Measurements from ENCODE around the gene PPP1R13B. TPM values are rescaled to one million over a fixed set of nuclear protein-coding genes. Genes with fewer than 3 reads are reported as not detected.
"Not testable (repeated sequence)": the region's sequence is repeated elsewhere in the genome, so short reads cannot be mapped to it uniquely, and the experiment has no call there.

PPP1R13B gene
- total RNA-seq, 1 donor from 2014 or later = 8.6 TPM

DNA sequence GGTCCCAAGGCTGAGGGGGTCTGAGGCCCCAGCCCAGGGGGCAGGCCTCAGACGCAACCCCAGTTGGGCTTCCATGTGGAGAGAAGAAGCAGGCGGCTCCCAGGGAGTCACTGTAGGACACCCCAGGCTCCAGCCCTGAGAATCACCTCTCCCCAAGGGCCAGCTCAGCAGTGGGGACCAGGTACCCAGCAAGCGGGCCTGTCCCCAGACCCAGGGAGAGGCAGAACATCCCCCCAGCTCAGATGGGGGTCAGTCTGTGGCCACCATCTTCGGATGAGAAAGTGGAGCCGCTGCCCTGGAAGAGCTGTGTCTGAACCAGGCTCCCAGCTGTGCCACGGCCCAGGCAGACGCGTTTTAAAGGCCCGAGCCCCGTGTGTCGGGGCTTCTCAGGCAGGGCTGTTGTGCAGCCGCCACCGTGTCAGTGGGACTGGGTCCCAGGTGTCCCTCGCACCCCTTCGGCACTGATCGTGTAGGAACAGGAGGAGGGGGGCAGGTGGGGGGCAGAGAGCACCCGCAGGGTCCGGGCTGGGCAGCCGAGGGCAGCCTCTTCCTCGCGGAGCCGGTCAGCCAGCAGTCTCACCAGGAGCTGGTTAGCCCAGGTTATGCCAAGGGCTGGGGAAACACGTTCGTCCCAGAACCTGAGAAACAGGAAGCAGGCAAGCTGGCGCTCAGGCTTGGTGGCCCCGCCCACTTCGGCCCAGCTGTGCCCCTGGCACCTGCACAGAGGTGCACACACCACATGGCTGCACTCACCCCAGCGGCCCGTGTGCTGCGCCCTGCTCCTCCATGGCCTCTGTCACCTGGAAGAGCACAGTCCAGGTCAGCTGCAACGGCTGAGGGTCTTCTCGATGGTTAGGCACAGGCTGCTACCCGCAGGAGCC is 148.8 kb downstream of the PPP1R13B start:
- H3K4me3 Mint-ChIP-seq = no peak overlapping the region

GRCh38 chr14:103697603-103698379 is 149.6 kb downstream of the PPP1R13B start:
- DNase-seq = no peak
- no peaks in the 10 kb centered on the region for H3K27me3 Mint-ChIP-seq
- H3K4me1 Mint-ChIP-seq = no peaks in the 10 kb centered on the region
- H3K36me3 Mint-ChIP-seq (ENCODE audit: low read depth) = peaks cover 28% of the 10 kb centered on the region
- intact Hi-C loops (cut with micrococcal nuclease) = no loop called here
- no peak overlapping the region for H3K4me3 Mint-ChIP-seq
- no peak overlapping the region for H3K27ac Mint-ChIP-seq
- H3K9me3 Mint-ChIP-seq = no peaks in the 10 kb centered on the region

More for the DNA sequence above, 148.8 kb downstream of the PPP1R13B start:
- intact Hi-C loops (cut with micrococcal nuclease) = no loop called here
- Mint-ChIP-seq H3K27me3 (no peaks in the 10 kb centered on the region), H3K9me3 (no peaks in the 10 kb centered on the region), H3K27ac (no peak overlapping the region), H3K4me1 (no peaks in the 10 kb centered on the region), H3K36me3 (ENCODE audit: low read depth) (peaks cover 30% of the 10 kb centered on the region)
- no peak for DNase-seq

DNA sequence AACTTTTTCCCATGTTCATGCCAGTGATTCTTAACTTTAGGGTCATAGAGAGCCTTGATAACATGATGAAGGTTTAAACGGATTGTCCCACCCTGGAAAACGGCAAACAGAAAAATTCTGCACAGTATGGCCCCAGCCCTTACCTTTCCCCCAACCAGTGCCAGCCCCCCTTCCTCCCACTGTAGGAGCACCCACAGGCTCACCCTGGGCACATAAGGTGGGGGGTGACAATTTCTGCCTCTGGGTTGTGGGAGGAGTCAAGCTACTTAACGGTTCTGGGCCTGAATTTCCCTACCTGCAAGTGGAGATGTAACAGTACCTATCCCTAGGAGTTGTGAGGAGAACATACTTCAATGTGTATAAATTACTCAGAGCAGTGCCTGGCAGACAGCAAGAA is 150.2 kb downstream of the PPP1R13B start:
- no peak overlapping the region for H3K27ac Mint-ChIP-seq
- H3K27me3 Mint-ChIP-seq = no peaks in the 10 kb centered on the region
- intact Hi-C loops (cut with micrococcal nuclease) = no loop called here

DNA sequence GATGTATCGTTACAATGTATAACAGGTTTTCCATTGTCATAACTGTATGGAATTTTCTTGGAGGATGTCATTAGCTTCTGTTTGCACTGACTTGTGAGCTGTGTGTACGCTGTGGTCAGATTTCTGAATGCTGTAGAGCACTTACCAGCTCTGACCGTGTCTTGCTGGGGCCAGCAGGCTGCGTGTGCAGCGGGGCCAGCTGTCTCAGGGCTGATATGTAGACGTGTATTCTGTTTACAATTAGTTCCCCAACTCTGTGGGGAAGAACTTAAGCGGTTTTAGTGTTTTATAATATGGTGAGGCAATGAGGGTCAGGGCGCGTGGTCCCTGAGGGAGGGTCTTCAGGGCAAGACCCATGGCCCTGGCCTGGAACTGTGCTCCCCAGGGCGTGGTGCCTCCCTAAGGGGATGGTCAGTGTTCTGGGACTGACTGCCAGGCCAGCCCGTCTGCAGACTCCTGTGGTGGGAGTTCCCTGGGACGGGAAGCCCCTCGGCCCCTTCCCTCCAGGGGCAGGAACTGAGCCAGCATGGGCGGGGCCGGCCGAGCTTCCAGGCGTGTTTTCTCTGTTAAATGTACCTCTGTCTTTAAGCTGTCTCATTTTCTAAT is 150.8 kb downstream of the PPP1R13B start:
- intact Hi-C loops (cut with micrococcal nuclease) = no loop called here
- Mint-ChIP-seq H3K36me3 (ENCODE audit: low read depth) (peaks cover 20% of the 10 kb centered on the region), H3K4me3 (no peak overlapping the region), H3K27me3 (no peaks in the 10 kb centered on the region), H3K9me3 (no peaks in the 10 kb centered on the region), H3K4me1 (no peaks in the 10 kb centered on the region), H3K27ac (no peak overlapping the region)
- no peak for DNase-seq

More for the DNA sequence above, 150.2 kb downstream of the PPP1R13B start:
- no peak for DNase-seq
- Mint-ChIP-seq H3K4me3 (no peak overlapping the region), H3K4me1 (no peaks in the 10 kb centered on the region), H3K9me3 (no peaks in the 10 kb centered on the region), H3K36me3 (ENCODE audit: low read depth) (peaks cover 25% of the 10 kb centered on the region)

DNA sequence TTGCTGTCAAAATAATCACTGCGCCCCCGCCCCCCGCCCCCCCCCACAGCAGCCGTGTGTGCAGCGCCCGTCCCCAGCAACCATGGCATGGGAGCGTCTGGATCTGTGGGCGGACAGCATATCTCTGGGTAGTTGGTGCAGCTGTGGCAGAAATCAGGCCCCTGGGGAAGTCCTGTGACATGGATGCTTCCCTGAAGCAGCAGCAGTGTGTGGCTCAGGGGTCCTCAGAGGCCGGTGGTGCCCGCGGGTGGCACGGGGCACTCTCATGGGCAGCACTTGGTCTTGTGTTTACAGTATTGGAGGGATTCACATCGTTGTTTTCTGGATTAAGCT is 151.3 kb downstream of the PPP1R13B start:
- Mint-ChIP-seq H3K9me3 (no peaks in the 10 kb centered on the region), H3K4me1 (no peaks in the 10 kb centered on the region), H3K36me3 (ENCODE audit: low read depth) (peaks cover 18% of the 10 kb centered on the region), H3K27ac (no peak overlapping the region), H3K27me3 (no peaks in the 10 kb centered on the region), H3K4me3 (no peak overlapping the region)
- intact Hi-C loops (cut with micrococcal nuclease) = no loop called here
- no peak for DNase-seq

- Mint-ChIP-seq H3K4me3 (no peak overlapping the region), H3K27ac (no peak overlapping the region), H3K4me1 (no peaks in the 10 kb centered on the region), H3K27me3 (no peaks in the 10 kb centered on the region), H3K9me3 (no peaks in the 10 kb centered on the region), H3K36me3 (ENCODE audit: low read depth) (peaks cover 19% of the 10 kb centered on the region)
- intact Hi-C loops (cut with micrococcal nuclease) = no loop called here
- no peak for DNase-seq
These were observed 151.9 kb downstream of the PPP1R13B start for GRCh38 chr14:103695296-103696069.

- Mint-ChIP-seq H3K4me3 (no peak overlapping the region), H3K9me3 (no peaks in the 10 kb centered on the region), H3K36me3 (ENCODE audit: low read depth) (peaks cover 18% of the 10 kb centered on the region), H3K27ac (no peak overlapping the region), H3K4me1 (no peaks in the 10 kb centered on the region), H3K27me3 (no peaks in the 10 kb centered on the region)
- no peak for DNase-seq
- intact Hi-C loops (cut with micrococcal nuclease) = no loop called here
These were observed 152.8 kb downstream of the PPP1R13B start for GRCh38 chr14:103694572-103695026.

GRCh38 chr14:103693515-103693914 is 153.9 kb downstream of the PPP1R13B start:
- intact Hi-C loops (cut with micrococcal nuclease) = no loop called here
- Mint-ChIP-seq H3K9me3 (no peaks in the 10 kb centered on the region), H3K27me3 (no peaks in the 10 kb centered on the region), H3K36me3 (ENCODE audit: low read depth) (peaks cover 20% of the 10 kb centered on the region), H3K27ac (no peak overlapping the region), H3K4me1 (no peaks in the 10 kb centered on the region), H3K4me3 (no peak overlapping the region)
- no peak for DNase-seq

DNA sequence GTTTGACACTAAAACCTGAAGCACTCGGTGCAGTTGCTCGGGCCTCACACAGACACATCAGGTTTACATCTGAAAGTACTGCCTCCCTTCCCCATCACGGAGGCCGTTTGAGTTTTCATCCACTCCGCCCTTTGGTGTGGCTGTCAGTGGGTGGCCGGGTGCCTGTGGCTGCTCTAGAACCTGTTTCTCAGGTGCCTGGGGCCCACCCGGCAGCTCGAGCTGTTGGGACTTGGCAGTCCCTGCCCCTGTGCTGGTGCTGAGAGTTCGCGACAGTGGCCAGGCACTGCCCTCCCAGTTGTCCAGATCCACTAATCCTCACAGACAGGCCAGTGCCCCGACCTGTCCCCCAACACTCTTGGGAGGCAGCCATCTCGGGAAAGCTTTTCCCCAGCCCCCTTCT is 154.5 kb downstream of the PPP1R13B start:
- H3K4me1 Mint-ChIP-seq = no peaks in the 10 kb centered on the region

GRCh38 chr14:103692159-103692558 is 155.2 kb downstream of the PPP1R13B start:
- H3K27me3 Mint-ChIP-seq = no peaks in the 10 kb centered on the region
- intact Hi-C loops (cut with micrococcal nuclease) = no loop called here
- H3K27ac Mint-ChIP-seq = no peak overlapping the region
- H3K4me3 Mint-ChIP-seq = no peak overlapping the region
- no peaks in the 10 kb centered on the region for H3K4me1 Mint-ChIP-seq
- H3K9me3 Mint-ChIP-seq = no peaks in the 10 kb centered on the region
- H3K36me3 Mint-ChIP-seq (ENCODE audit: low read depth) = peaks cover 21% of the 10 kb centered on the region
- no peak for DNase-seq

More for the DNA sequence above, 154.5 kb downstream of the PPP1R13B start:
- intact Hi-C loops (cut with micrococcal nuclease) = no loop called here
- DNase-seq = no peak
- Mint-ChIP-seq H3K27ac (no peak overlapping the region), H3K27me3 (no peaks in the 10 kb centered on the region), H3K9me3 (no peaks in the 10 kb centered on the region), H3K4me3 (no peak overlapping the region), H3K36me3 (ENCODE audit: low read depth) (peaks cover 24% of the 10 kb centered on the region)

DNA sequence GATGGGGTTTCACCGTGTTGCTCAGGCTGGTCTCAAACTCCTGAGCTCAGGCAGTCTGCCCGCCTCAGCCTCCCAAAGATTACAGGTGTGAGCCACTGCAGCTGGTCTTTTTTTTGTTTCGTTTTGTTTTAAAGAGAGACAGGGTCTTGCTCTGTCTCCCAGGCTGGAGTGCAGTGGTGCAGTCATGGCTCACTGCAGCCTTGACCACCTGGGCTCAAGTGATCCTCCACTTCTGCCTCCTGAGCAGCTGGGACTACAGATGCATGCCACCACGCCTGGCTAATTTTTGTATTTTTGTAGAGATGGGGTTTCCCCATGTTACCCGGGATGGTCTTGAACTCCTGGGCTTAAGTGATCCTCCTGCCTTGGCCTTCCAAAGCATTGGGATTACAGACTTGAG is 155.7 kb downstream of the PPP1R13B start:
- H3K4me3 Mint-ChIP-seq; H3K27ac Mint-ChIP-seq; intact Hi-C loops (cut with micrococcal nuclease); DNase-seq; H3K4me1 Mint-ChIP-seq; H3K9me3 Mint-ChIP-seq; H3K27me3 Mint-ChIP-seq: not testable (repeated sequence)
- peaks cover 21% of the 10 kb centered on the region for H3K36me3 Mint-ChIP-seq (ENCODE audit: low read depth)

GRCh38 chr14:103690332-103690731 is 157.0 kb downstream of the PPP1R13B start:
- intact Hi-C loops (cut with micrococcal nuclease) = no loop called here
- H3K4me3 Mint-ChIP-seq = no peak overlapping the region
- no peaks in the 10 kb centered on the region for H3K27me3 Mint-ChIP-seq
- H3K9me3 Mint-ChIP-seq = no peaks in the 10 kb centered on the region
- peaks cover 27% of the 10 kb centered on the region for H3K36me3 Mint-ChIP-seq (ENCODE audit: low read depth)
- DNase-seq = no peak
- H3K27ac Mint-ChIP-seq = no peak overlapping the region
- H3K4me1 Mint-ChIP-seq = no peaks in the 10 kb centered on the region

Data from activated CD4-positive, alpha-beta T cell treated with anti-CD3 and anti-CD28 coated beads, Interleukin-2, amount 10 ng/mL, durations not matched to agents 24 days and 14 days (primary cell).